Stimulated activated CD4-positive, alpha-beta T cell treated with anti-CD3 and anti-CD28 coated beads, Interleukin-2, amount 100 ng/mL, for 24 hours (primary cell): ENCODE results near the gene TAF3.
A peak's percentile ranks its signal among the peaks of the same experiment; 100 is the strongest.

Source experiments
- DNase-seq, 2 donors: peaks; one replicate each; pipeline ENCODE4 v3.0.0-alpha.2; 2020

Gene TAF3

GRCh38 chr10:8035641-8036470 lies 217.6 kb downstream of the TAF3 start:
- DNase-seq, result no peak

- no peak for DNase-seq
These were observed 218.3 kb downstream of the TAF3 start for GRCh38 chr10:8036506-8037198.

DNA sequence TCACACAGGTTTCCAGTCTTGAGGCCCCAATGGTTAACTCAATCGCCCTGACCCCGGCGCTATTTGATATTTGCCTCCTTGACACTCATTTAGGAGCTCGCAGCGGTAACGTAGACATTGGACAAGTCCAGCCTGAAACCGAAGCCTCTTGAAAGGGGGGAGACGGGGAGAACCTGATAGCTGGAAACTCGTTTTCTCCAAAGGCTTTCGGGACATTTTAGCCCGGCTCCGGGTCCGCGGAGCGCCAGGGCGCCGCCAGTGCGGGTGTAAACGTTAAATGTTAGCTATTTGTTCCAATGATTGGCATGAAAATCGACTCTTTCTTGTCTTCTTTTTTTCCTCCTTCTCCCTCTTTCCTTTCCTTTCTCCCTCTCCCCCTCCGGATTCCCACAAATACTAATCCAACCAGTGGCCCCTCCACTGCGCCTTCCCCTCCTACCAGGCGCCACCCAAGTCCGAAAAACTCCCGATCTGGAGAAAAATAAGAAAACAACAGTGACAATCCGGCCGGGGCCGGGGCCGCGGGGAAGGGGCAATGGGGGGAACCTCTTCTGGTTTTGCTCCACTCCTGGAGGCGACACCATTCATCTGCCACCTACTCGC lies 219.0 kb downstream of the TAF3 start:
- peak in 1 of 2 donors; percentile 20 for DNase-seq

DNA sequence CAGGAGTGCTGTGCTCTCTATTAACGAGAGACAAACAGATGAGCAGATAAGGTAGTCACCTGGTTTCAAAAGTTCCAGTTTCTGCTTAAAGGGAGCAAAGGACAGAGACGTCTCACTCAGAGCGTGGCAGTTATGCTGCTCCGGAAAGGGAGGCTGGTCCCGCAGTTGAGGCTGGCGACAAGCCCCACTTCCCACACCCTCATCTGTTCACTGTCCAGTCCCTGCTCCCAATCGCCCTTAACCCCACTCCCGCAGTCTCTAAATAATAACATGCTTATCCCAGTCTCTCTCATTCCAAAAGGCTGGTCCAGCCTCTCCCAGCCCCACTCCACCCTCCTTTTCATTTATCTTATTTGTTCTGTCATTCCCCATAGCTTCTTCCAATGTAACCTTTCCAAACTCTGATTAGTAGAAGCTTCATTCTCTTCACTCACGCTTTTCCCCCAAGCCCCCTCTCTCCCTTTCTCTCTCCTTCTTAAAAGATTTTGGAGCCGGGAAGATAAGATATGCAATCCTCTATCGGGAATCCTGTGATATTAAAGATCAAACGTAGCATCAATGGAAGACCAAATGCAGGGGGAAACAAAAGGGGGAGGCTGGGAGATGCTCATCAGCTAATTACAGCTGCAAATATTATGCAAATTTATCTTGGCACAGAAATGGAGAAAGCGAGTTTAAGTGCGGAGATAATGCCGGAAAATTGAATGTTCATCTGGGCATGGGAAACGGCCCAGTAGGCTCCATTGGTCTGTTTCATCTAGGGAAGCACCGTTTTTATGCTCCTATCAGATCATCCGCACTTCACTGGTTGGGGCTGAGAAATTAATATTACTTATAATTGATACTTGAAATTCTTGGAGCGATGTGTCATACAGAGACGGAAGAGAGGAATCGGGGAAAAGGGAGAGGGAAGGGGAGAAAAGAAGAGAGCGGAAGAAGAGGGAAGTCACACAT lies 219.9 kb downstream of the TAF3 start:
- DNase-seq, result no peak

- no peak for DNase-seq
These were observed 221.1 kb downstream of the TAF3 start for GRCh38 chr10:8039321-8039881.

DNA sequence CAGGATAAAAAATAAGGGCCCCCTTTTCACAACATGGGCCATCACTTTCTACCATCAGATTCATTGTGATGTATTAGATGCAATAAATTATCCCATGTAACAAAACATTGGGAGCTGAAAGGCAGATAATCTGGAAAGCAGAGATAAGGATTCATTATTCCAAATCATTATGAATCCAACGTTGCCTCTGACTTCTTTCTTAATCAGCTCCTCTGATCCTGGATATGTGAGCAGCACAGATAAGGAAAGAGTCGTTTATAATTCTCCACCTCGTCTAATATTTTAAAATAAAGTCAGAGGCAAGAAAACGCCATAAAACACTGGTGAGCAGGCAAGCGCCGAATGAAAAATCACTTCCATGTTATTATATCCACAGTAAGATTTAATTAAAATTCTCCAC lies 222.3 kb downstream of the TAF3 start:
- DNase-seq, result no peak

GRCh38 chr10:8041284-8041991 lies 223.1 kb downstream of the TAF3 start:
- DNase-seq, result no peak

DNA sequence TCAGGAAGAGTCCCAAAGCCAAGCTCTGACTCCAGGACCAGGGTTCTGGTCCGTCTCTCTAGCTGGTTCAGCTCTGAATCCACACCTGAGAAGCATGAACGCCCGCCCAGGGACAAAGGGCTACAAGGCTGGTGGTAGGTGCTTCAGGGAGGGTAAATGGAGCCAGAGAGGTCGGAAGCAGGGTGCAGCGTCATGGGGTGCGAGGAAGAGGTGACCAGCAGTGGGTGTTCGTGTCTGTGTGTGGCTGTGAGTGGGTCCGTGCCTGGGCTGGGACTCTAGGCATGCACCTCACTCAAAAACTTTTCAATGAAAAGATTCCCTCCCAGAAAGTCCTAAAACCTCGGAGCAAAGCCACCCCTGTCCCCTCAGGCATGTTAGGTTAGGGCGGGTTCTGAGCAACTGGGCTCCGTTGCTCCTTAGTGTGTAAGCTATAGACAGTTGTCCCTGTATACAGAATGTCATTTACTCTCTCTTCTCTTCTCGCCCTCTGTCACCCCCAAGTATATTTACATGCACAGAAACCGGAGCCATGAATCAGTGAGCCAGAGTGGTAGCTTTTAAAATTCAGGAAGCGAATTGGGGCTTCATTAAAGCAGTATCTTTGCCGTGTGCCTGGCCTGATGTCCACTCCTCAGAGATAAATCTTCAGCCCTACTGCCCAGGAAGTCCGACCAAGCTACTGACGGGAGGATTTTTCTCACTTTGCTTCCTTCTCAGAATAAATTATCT lies 223.9 kb downstream of the TAF3 start:
- DNase-seq, result no peak

- DNase-seq, result no peak
These were observed 224.6 kb downstream of the TAF3 start for GRCh38 chr10:8042721-8043568.

DNA sequence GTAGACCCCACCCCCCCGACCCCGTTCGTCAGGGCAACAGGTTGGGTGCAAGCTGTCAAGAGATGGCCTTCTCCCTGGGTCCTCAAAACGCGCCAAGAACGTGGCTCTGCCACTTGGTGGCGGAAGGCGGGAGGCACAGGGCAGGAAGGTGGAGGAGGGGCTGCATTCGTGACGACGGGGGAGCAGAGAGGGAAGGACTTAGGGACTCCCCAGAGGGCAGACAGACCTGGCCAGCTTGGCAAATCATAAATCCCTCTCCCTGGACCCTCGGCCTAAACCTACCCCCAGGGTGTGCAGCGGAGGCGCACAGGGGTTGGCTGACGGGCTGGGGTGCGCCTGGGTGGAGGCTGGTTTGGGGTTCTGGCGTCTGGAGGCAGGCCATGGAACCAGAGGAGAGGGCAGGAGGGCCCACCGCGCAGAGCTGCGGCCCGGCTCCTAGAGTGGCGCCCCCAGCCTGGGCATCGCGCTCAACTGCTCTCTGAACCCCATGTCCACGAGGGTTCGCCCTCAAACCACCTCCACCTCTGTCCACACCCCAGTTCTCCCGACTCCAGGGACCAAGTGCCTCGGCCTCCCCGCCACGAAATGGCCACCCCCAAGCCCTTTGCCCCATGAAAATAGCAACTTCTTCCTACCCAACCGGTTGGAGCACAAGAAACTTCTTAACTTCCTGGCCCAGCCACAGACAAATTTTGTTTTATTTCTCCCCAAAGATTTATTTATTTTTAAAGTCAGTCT lies 225.4 kb downstream of the TAF3 start:
- DNase-seq, result no peak

DNA sequence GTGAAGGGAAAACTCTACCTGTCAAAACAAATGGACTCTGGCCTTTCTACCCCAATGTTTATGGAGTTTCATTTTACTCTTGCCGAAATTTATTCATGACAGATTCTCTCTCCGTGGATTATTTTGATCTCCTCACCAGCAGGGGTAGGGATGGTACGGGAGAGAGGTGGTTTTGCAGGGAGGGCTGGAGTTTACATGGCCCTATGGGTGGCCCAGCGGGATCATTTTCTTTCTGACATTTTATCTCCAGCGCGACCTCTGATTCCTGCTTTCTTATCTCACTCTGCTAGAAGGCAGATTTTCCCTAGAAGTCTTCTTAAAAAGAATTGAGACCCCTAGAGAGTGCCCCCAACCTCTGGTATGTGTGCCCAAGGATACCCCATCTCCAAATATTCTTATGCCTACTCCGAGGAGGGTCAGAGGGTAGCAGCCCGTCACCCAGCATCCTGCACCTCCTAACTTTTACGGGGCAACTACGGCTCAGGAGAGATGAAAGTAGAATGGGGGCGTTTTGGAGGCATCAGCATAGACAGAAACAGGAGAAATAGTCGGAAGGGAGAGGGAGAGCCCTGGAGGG lies 226.1 kb downstream of the TAF3 start:
- no peak for DNase-seq

DNA sequence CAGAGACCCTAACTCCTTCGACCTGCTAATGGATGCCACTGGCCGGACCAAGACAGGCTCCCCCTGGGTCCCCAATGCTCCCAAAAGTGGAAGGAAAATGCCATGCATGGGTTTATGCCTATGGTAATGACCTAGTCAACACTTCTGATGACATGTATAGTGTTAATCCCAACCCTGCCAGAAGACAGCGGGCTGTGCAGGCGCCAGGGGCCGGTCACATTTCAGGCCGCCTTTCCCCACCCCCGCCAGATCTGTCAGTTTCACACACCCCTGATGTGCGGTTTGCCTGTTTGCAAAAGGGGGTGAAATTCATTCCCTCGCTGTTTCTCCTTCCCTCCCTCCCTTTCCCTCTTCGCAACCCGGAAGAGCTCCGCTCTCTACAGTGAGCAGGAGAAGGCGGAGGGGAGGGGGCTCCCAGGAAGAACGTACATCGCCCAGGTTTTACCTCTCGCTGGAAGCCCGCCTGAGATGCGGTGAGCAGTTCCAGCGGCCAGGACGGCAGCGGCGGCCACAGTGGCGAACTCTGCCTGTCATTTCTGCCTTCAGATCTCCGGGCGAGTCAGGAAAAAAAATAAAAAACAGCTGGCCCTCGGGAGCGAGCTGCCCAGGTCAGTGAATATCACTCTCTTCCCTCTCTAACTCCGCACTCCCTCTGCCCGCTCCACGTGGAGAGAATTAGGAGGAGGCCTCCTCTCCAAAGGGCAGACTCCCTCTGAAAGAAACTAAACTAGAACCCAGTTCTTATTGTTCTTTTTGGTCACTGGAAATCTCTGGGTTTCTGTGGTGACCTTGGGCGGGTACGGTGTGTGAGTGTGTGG lies 226.8 kb downstream of the TAF3 start:
- DNase-seq, result no peak

GRCh38 chr10:8045726-8046494 lies 227.6 kb downstream of the TAF3 start:
- DNase-seq, result no peak

GRCh38 chr10:8047452-8048280 lies 229.4 kb downstream of the TAF3 start:
- DNase-seq, result no peak

DNA sequence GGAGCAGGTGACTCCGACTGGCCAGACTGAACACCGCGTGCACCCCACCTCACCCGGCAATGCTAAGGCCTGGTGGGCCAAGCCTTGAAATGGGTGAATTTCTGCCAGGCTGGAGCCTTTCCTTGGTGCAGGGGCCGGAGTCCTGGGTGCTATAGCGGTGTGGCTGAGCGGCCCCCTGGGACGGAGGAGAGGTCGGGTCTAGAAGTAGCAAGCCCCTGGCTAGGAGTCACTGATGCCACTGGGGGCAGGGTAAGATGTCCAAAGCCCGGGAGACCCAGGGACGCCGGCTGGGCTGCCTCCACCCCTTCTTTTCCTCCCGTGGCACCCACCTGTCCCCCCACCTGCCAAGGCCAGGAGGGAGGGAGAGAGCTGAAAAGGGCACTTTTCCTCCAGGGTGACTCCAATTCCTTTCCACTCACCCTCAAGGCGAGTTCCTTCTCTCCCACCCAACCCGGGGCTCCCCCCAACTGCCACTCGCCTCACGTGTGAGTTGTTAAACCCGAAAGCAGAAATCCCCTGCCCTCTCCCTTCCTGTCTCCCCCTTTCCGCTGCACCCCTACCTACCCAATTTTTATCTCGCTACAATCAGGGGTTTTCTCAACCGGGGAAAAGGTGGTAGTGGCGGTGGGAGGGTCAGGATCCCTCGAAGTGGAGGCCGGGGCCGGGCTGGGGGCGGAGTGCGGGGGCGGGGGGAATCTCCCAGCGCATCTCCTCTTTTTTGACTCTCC lies 230.1 kb downstream of the TAF3 start:
- DNase-seq, result no peak
